Stimulated activated CD4-positive, alpha-beta T cell treated with anti-CD3 and anti-CD28 coated beads, Interleukin-2, amount 100 ng/mL, for 4 hours (primary cell): ENCODE results near the gene REV3L.
"Not testable (repeated sequence)": the region's sequence is repeated elsewhere in the genome, so short reads cannot be mapped to it uniquely, and the experiment has no call there.

Source experiments
- DNase-seq: peaks from one replicate; pipeline ENCODE4 v3.0.0-alpha.2; 2020; ENCODE audit warnings: low read depth

REV3L gene, protein sequence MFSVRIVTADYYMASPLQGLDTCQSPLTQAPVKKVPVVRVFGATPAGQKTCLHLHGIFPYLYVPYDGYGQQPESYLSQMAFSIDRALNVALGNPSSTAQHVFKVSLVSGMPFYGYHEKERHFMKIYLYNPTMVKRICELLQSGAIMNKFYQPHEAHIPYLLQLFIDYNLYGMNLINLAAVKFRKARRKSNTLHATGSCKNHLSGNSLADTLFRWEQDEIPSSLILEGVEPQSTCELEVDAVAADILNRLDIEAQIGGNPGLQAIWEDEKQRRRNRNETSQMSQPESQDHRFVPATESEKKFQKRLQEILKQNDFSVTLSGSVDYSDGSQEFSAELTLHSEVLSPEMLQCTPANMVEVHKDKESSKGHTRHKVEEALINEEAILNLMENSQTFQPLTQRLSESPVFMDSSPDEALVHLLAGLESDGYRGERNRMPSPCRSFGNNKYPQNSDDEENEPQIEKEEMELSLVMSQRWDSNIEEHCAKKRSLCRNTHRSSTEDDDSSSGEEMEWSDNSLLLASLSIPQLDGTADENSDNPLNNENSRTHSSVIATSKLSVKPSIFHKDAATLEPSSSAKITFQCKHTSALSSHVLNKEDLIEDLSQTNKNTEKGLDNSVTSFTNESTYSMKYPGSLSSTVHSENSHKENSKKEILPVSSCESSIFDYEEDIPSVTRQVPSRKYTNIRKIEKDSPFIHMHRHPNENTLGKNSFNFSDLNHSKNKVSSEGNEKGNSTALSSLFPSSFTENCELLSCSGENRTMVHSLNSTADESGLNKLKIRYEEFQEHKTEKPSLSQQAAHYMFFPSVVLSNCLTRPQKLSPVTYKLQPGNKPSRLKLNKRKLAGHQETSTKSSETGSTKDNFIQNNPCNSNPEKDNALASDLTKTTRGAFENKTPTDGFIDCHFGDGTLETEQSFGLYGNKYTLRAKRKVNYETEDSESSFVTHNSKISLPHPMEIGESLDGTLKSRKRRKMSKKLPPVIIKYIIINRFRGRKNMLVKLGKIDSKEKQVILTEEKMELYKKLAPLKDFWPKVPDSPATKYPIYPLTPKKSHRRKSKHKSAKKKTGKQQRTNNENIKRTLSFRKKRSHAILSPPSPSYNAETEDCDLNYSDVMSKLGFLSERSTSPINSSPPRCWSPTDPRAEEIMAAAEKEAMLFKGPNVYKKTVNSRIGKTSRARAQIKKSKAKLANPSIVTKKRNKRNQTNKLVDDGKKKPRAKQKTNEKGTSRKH (N-terminal part only)

DNA sequence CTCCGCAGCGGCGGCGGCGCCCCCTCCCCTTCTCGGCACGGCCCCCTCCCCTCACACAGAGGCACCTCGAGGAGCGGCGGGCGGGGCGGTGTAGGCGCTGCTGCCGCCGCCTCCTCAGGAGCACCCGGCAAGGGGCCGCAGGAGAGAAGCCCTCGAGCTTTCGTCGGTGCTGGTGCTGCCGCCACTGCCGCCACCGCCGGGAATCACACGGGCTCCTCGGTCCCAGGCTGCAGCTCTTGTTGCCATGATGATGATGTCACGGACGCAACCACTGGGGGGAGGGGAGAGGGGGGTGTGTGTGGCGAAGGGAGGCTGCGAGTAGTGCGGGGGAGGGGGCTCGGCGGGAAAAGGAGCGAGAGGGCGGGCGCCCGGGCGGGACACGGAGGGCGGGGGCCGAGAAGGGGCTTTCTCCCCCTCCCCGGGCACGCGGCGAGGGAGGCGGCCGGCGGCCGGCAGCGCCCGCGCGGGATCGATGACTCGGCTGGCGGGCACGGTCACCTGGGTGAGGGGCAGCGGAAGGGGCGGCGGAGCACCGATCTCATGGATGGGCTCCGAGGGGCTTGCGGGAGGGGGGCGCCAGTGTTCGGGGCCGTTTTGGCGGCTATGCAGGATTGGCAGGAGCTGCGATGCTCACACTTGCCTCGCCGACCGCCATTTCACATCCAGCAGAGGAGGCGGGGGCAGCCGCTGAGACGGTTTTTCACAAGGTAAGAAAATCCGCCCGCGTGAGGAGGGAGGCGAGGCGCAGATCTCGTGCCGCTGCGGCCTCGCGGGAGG is at the start of gene REV3L:
REV3L (minus strand) TSS at position 260 of the 777 bp plus-strand sequence. CDS start 330 bp downstream, outside the sequence.
- DNase-seq = peak; percentile 89

DNA sequence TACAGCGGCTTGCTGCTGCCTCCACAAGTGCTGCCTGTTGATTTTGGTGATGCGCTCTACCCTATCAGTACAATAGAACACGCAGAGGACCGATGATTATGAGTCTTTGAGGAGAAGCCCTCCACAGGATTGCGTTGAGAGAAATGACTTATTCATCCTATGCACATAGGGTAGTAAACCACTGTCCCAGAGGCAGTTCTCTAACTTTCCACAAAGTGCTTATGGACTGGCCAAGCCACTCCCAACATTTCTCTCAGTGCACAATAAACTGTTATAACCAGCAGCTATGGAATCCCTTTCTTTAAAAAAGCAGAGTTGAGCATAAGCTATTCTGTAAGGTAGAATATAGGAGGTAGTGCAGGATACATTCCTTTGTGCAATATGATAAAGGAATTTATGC is 48.2 kb upstream of the REV3L start:
- no peak for DNase-seq

GRCh38 chr6:111530667-111531066 is 47.6 kb upstream of the REV3L start:
- no peak for DNase-seq

GRCh38 chr6:111530218-111530617 is 47.2 kb upstream of the REV3L start:
- no peak for DNase-seq

DNA sequence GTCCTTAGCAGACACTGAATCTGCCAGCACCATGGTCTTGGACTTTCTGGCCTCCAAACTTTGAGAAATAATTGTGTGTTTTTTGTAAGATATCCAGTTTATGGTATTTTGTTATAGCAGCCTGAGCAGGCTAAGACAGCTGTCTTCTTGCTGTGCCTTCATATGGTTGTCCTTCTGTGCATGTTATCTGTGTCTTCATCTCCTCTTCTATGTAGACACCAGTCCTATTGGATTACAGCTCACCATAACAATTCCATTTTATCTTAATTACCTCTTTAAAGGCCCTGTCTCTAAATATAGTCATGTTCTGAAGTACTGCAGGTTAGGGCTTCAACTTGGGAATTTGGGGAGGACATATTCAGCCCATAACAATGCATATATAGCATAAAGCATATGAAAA is 44.3 kb upstream of the REV3L start:
- no peak for DNase-seq

- no peak for DNase-seq
These were observed 41.7 kb upstream of the REV3L start for GRCh38 chr6:111524735-111525134.

GRCh38 chr6:111524252-111524651 is 41.2 kb upstream of the REV3L start:
- no peak for DNase-seq

- no peak for DNase-seq
These were observed 40.6 kb upstream of the REV3L start for GRCh38 chr6:111523484-111524167.

DNA sequence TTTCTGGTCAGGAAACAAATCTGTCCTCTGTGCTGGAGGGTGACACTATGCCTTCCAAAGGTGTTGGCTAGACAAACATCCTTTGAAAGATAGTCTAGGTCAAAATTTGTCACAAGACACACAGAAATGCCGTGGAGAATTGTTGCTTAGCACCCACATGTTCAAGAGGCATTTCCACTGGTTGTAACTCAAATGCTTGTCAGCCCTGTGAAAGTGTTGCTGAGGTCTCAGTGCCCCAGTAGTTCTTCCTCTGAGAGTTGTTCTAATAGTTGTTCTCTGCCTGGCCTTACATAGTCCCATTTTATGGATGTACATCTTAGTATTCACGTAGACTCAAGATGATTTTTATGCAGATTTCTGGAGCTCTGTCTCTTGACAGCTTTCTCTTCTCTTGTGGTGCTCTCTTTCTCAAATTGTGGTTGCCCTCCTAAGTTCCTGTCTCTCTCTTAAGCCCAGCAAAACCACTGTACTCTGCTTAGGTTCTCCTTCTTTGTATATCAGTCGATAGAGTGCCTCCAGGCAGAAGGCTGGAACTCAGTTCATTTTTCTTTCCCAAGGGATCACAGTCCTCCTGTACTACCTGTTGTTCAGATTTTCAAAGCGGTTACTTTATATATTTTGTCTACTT is 39.5 kb upstream of the REV3L start:
- no peak for DNase-seq

GRCh38 chr6:111521497-111522270 is 38.7 kb upstream of the REV3L start:
- DNase-seq = no peak

- DNase-seq = no peak
These were observed 37.5 kb upstream of the REV3L start for GRCh38 chr6:111520524-111520923.

GRCh38 chr6:111517965-111518364 is 34.9 kb upstream of the REV3L start:
- DNase-seq = no peak

GRCh38 chr6:111515259-111515658 is 32.2 kb upstream of the REV3L start:
- no peak for DNase-seq

DNA sequence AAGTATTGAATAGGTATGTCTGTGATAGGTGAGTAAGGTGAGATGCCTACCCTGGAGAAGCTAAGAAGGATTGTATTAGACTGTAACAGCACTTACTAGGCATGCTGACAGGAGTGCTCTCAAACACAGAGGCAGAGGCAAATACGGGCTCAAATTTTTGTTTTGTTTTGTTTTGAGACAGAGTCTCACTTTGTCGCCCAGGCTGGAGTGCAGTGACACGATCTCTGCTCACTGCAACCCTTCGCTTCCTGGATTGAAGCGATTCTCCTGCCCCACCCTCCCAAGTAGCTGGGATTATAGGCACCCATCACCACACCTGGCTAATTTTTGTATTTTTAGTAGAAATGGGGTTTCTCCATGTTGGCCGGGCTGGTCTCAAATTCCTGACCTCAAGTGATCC is 31.5 kb upstream of the REV3L start:
- DNase-seq = not testable (repeated sequence)

DNA sequence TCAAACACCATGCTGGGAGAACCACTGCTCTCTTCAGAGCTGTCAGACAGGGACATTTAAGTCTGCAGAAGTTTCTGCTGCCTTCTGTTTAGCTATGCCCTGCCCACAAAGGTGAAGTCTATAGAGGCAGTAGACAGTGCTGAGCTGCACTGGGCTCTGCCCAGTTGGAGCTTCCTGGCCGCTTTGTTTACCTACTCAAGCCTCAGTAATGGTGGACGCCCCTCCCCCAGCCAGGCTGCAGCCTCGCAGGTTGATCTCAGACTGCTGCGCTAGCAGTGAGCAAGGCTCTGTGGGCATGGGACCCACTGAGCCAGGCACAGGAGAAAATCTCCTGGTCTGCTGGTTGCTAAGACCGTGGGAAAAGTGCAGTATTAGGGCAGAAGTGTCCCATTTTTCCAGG is 24.2 kb upstream of the REV3L start:
- DNase-seq = not testable (repeated sequence)

DNA sequence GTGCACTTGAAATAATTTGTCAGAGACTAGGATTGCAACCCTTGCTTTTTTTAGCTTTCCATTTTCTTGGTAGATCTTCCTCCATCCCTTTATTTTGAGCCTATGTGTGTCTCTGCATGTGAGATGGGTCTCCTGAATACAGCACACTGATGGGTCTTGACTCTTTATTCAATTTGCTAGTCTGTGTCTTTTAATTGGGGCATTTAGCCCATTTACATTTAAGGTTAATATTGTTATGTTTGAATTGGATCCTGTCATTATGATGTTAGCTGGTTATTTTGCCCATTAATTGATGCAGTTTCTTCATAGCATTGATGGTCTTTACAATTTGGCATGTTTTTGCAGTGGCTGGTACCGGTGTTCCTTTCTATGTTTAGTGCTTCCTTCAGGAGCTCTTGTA is 22.5 kb upstream of the REV3L start:
- DNase-seq = not testable (repeated sequence)

DNA sequence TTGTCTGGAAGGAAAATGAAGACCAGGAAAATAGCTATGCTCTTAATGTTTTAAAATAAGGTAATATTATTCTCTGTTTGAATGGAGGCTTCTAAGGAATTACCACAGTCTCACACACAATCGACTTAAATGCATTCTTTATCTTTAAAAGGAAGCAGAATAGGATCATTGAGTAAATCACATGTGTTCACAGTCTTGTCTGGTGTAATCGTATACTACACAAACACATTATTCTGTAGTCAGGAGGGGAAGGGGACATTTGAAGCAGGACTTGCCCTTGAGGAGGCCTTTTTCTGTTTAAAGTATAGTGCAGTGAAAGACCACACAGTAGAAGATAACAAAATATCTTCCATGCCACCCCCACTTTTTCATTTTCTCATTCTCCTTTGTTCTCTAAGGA is 20.6 kb upstream of the REV3L start:
- no peak for DNase-seq

DNA sequence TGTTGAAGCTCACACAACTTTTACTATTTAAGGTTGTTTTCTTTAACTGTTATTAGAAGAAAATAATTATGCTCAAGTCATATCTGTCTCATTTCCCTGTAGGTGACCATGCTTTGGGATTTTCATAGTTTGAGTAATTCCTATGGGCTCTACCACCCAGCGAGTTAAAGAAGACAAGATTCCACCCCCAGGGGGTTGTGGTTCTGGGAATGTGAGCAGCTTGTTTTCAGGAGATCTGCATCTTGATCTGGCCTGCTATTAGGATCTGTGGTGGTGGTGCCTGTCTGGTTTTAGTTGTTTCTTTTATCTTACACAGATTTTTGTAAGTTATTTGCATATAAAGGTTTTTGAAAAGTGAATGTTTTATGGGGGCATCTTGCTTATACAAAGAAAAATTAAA is 20.2 kb upstream of the REV3L start:
- no peak for DNase-seq

GRCh38 chr6:111502154-111502553 is 19.1 kb upstream of the REV3L start:
- DNase-seq = no peak
